ENCODE results near the gene FHIT.

Gene FHIT

GRCh38 chr3:60216462-60217075 lies 1034.7 kb downstream of the FHIT start:
- H3K4me3 ChIP-seq (ENCODE audit: low read depth, low read length): no peak overlapping the region
- no peaks in the 10 kb centered on the region for H3K4me1 ChIP-seq
- no peak for DNase-seq

GRCh38 chr3:60215946-60216345 lies 1035.3 kb downstream of the FHIT start:
- DNase-seq: no peak
- TF ChIP-seq, protein P1, sequence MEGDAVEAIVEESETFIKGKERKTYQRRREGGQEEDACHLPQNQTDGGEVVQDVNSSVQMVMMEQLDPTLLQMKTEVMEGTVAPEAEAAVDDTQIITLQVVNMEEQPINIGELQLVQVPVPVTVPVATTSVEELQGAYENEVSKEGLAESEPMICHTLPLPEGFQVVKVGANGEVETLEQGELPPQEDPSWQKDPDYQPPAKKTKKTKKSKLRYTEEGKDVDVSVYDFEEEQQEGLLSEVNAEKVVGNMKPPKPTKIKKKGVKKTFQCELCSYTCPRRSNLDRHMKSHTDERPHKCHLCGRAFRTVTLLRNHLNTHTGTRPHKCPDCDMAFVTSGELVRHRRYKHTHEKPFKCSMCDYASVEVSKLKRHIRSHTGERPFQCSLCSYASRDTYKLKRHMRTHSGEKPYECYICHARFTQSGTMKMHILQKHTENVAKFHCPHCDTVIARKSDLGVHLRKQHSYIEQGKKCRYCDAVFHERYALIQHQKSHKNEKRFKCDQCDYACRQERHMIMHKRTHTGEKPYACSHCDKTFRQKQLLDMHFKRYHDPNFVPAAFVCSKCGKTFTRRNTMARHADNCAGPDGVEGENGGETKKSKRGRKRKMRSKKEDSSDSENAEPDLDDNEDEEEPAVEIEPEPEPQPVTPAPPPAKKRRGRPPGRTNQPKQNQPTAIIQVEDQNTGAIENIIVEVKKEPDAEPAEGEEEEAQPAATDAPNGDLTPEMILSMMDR (IDR thresholded peaks at IDR 0.05; ENCODE audit: low read depth, low read length): no peak

More at GRCh38 chr3:60216462-60217075, 1034.7 kb downstream of the FHIT start:
- Histone ChIP-seq H3K27me3 (no peaks in the 10 kb centered on the region), H3K36me3 (no peaks in the 10 kb centered on the region), H3K9me3 (no peaks in the 10 kb centered on the region)
- TF ChIP-seq, protein P1 (IDR thresholded peaks at IDR 0.05; ENCODE audit: low read depth, low read length): no peak

DNA sequence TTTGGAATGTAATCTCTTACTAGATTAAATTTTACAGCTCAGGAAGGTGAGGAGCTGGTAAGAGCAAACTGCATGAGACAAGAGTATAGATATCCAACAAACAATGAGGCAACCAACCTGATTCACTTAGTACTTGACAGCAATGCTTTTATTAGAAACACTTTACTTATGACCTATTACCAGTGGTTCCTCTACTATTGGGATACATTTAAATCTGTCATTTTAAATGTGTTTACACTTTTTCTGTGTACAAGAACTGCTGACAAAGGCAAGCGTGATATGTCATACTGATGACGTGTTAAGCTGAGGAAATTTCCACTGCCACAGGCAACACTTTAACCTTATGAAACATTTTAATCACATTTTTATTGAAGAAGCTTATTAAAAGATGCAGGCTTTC lies 1043.3 kb downstream of the FHIT start:
- H3K4me3 ChIP-seq (ENCODE audit: low read depth, low read length): no peak overlapping the region
- TF ChIP-seq, protein P1 (IDR thresholded peaks at IDR 0.05; ENCODE audit: low read depth, low read length): no peak
- no peak for DNase-seq
- H3K9me3 ChIP-seq: no peaks in the 10 kb centered on the region
- no peaks in the 10 kb centered on the region for H3K4me1 ChIP-seq
- no peaks in the 10 kb centered on the region for H3K27me3 ChIP-seq
- no peaks in the 10 kb centered on the region for H3K36me3 ChIP-seq

More at GRCh38 chr3:60215946-60216345, 1035.3 kb downstream of the FHIT start:
- Histone ChIP-seq H3K4me3 (ENCODE audit: low read depth, low read length) (no peak overlapping the region), H3K36me3 (no peaks in the 10 kb centered on the region), H3K4me1 (no peaks in the 10 kb centered on the region), H3K9me3 (no peaks in the 10 kb centered on the region), H3K27me3 (no peaks in the 10 kb centered on the region)

- TF ChIP-seq, protein P1 (IDR thresholded peaks at IDR 0.05; ENCODE audit: low read depth, low read length): no peak
- no peak for DNase-seq
- Histone ChIP-seq H3K27me3 (no peaks in the 10 kb centered on the region), H3K36me3 (no peaks in the 10 kb centered on the region), H3K9me3 (no peaks in the 10 kb centered on the region), H3K4me1 (no peaks in the 10 kb centered on the region), H3K4me3 (ENCODE audit: low read depth, low read length) (no peak overlapping the region)
These were observed 1045.0 kb downstream of the FHIT start for GRCh38 chr3:60206206-60206605.

DNA sequence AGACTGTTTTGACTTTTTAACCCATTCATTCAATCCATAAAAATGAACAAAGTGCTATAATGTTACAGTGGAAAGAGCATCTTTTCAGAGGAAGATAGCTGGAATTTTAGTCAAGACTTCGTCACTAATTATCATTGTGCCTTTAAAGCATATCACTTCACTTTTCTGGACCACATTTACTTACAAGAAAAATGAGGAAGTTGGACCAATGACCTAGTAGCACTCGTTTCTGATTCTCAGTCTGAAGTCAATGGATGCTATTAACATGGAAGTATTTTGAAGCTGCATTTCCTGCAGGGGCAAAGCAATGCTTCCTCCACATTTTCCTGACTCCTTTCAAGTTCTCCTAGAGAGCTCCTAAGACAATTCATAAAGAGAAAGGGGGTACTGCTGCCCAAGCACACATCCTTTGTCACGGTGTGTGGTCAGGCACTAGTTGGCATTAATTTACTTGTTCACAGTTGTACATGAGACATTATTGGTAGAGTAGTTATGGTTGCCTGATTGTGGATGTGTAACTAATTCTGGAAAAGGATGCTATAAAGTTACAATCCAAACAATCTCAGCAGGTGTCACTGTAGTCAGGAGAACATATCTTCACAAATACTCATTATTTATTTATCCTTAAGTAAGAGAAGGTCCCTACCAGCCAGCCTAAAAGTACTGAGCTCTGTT lies 1049.1 kb downstream of the FHIT start:
- no peak for DNase-seq
- Histone ChIP-seq H3K4me1 (no peaks in the 10 kb centered on the region), H3K27me3 (no peaks in the 10 kb centered on the region), H3K36me3 (no peaks in the 10 kb centered on the region), H3K9me3 (no peaks in the 10 kb centered on the region), H3K4me3 (ENCODE audit: low read depth, low read length) (no peak overlapping the region)
- TF ChIP-seq, protein P1 (IDR thresholded peaks at IDR 0.05; ENCODE audit: low read depth, low read length): no peak

DNA sequence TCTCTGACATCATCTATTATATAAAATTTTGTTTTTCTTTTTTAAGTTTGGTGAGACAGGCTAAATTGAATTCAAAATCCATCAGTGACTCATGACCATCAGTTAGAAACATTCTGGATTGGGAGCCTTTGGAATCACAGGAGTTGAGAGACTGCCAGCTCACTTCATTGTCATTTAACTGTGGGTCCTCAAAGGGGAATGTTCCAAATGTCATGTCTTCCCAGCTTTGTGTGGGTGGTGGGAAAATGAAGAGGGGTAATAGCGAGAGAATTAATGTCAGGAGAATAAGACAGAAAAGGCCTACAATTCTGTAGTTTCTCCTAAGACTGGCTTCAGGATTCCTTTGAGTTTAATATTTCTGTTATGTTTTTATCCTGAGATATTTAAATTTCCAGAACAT lies 1051.9 kb downstream of the FHIT start:
- Histone ChIP-seq H3K36me3 (no peaks in the 10 kb centered on the region), H3K9me3 (no peaks in the 10 kb centered on the region), H3K4me1 (no peaks in the 10 kb centered on the region), H3K4me3 (ENCODE audit: low read depth, low read length) (no peak overlapping the region), H3K27me3 (no peaks in the 10 kb centered on the region)
- TF ChIP-seq, protein P1 (IDR thresholded peaks at IDR 0.05; ENCODE audit: low read depth, low read length): no peak
- no peak for DNase-seq
